Measurements from ENCODE around the gene SLC8A3.

Gene SLC8A3

GRCh38 chr14:70173569-70173968 lies 15.2 kb downstream of the SLC8A3 start:
- DNase-seq (ENCODE audit: low read depth): no peak

DNA sequence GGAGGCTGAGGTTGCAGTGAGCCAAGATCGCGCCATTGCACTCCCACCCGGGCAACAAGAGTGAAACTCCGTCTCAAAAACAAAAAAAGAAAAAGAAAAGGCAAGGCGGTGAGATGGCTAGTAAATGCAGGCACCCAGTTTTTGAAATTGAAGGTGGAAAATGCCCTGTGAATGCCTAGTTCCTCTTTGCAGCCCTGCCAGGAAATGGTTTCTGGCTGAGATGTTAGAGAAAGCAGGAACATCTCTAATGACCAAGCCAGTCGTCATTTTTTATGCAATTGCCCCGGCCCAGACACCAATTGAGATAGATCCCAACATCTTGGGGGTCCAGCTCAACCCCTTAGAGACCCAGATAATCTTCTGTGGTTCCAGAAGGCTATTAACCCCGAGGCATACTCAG lies 17.0 kb downstream of the SLC8A3 start:
- DNase-seq (ENCODE audit: low read depth): no peak

DNA sequence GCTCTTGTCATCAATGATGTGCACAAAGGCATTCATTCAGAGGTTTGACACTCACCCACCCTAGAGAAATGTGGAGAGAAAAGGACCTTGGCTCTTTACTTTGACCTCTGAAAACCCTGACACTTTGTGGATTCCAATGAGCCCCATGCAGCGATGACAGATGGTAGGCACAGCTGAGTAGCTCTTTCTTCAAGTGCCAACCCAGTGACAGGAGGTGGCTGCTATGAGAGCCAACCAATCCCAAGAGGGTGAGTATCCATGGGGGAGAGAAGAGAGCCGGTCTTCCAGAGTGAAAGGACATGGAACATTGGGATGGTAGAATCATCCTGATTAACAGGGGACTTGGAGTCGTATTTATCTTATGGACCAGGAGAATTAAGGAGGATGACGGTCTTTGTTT lies 17.8 kb downstream of the SLC8A3 start:
- no peak for DNase-seq (ENCODE audit: low read depth)

DNA sequence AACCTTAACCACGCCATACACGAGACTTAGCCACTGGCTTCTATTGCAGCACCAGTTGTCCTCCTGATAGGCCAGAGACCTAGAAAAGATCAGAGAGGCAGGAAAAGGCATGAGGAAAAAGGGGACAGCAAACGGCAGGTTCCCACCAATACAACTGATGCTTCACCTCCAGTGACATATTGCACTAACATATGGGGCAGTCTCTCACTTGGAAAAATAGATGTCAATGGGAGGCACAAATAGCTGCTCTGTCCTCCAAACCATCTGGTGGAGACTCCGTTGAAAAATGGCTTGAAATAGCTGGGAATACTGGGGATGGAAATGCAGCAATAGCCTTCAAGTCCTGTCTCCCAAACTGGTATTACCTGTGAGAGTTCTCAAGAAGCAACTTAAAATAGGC lies 20.3 kb downstream of the SLC8A3 start:
- no peak for DNase-seq (ENCODE audit: low read depth)

- no peak for DNase-seq (ENCODE audit: low read depth)
These were observed 22.1 kb downstream of the SLC8A3 start for GRCh38 chr14:70166530-70167203.

DNA sequence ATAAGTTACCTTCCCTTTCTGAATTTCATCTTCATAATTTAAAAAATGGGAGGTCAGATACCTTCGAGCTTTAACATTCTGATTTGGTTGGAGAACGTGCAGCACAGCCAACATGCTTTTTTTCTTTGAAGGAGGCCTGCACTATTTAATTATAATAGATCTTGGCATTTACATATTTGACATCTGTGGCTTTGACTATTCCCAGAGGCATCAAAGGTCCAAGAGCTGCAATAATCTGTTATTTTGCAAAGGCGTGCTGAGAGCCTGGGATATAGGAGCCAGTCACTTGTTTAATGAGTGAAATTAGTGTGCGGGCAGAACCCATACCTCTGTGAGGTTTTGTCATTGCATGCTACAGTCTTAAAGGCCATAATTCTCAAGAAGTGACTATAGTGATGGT lies 26.4 kb downstream of the SLC8A3 start:
- DNase-seq (ENCODE audit: low read depth): no peak

DNA sequence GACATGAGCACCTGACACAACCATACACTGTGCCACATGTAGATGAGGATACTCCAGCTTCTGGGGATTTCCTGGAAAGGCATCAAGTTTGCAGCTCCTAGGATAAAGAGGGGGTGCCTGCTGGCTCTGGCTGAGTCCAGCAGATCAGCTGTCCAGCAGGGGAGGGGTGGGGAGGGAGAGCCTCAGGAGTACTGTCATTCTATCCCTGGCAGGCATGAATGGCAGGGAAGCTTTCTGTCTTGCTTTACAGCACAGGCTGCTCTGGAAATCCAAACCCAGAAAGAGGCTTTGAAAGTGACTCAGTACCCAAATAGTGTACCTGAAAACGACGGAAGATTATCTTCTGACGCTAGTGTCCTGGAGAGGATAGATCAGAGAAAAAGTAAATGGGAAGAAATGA lies 32.2 kb downstream of the SLC8A3 start:
- no peak for DNase-seq (ENCODE audit: low read depth)

- no peak for DNase-seq (ENCODE audit: low read depth)
These were observed 36.0 kb downstream of the SLC8A3 start for GRCh38 chr14:70152704-70153103.

DNA sequence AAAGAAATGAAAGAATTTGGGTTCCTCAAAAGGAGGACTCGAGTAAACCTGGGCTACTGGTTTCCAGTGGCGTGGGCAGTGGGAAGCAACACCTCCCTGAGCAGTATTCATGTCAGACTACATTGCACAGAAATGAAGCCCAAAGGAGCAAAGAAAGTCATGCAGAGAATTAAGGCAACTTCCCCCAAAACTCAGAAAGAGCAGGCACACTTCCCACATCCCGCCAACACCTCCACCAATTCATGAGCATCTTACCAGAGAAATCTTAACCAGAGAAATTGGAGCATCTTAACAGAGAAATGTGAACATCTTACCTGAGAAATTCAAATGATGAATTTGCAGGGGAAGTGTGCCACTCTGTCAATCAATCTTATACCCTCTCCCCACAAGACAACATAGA lies 36.7 kb downstream of the SLC8A3 start:
- no peak for DNase-seq (ENCODE audit: low read depth)

DNA sequence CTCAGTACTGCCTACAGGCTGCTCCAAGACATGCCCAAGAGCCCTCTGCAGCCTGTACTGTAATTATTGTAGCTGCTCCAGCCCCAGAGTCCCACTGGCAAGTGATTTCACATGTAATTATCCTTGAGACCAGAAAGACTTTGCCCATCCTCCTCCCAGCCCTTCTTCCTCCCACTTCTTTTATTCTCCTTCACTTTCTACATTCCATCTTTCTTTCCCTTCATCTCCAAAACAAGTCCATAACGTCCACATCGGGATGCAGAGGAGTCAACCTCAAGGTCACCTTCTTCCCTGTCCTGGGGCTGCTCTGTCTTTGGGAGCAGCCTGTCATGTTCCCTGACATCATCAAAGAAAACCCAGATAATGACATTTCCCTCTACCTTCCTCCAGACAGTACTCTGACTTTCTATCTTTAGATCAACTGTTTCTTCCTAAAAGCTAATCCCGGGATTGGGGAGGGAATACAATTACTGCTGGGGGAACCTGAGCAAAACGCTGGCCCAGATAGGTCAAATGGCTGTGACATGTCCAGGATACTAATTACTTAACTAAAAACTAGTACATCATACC lies 39.1 kb downstream of the SLC8A3 start:
- no peak for DNase-seq (ENCODE audit: low read depth)

DNA sequence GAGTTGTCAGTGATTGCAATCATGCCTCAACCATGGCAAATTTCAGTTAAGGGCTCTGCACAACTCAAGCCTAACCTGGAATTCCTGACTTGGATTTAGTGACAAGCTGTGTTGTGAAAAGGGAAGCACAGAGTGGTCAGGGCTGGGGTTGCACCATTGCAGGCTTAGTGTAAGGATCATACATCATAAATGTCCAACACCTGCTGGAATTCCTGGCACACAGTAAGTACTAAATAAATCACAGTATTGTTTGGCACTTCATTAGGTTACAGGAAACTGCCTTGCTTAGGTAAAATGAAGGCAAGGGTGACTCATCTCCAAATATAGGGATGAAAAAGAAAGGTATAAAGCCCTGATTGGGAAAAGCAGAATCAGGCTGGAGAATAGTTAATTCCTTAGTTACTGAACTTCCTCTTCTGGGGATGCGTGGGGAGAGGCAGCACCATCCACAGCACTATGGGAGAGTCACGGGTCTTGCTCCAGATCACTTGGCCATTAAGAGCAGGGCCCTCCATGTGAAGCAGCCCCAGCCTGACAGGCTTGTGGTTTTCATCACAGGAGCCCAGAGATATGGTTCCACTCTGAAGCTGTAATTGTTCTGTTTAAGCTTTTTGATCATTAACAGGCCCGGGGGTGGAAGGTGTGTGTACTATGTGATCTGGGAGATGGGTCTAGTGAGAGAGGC lies 39.7 kb downstream of the SLC8A3 start:
- no peak for DNase-seq (ENCODE audit: low read depth)

DNA sequence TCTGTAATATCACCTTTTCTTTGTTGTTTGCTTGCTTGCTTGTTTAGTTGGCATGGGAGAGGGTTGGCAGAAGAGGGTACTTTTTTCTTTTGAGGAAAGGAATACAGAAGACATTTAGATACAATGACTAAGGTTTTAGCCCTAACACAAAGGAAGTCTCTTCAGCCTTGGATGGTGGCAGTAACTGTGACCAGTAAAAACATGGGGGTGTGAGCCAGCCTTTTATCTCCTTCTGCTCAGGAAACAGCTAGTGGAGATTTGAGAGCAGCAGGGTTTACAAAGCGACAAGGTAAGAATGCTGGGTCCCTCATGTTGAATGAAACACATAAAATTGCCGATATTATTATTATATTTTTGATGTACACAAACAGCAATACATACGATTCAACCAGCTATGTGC lies 40.4 kb downstream of the SLC8A3 start:
- no peak for DNase-seq (ENCODE audit: low read depth)

- DNase-seq (ENCODE audit: low read depth): no peak
These were observed 44.7 kb downstream of the SLC8A3 start for GRCh38 chr14:70144046-70144445.

DNA sequence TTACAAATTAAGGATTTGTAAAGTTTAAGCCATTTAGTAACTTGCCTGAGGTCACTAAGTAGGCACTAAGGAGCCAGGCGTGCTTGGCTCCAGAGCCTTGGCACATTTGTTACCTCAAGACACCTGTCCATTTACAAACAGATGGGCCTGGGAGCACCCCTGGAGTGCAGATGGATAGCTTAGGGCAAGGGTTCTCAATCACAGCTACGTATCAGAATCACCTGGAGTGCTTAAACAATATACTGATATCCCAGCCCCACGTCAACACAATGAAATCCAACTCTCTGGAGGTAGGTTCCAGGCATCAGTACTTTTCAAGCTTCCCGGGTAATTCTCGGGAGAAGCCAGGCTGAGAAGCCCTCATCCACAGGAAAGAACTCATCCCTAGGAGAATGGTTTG lies 45.4 kb downstream of the SLC8A3 start:
- no peak for DNase-seq (ENCODE audit: low read depth)

- no peak for DNase-seq (ENCODE audit: low read depth)
These were observed 48.1 kb downstream of the SLC8A3 start for GRCh38 chr14:70140614-70141013.

GRCh38 chr14:70139384-70139783 lies 49.4 kb downstream of the SLC8A3 start:
- no peak for DNase-seq (ENCODE audit: low read depth)

DNA sequence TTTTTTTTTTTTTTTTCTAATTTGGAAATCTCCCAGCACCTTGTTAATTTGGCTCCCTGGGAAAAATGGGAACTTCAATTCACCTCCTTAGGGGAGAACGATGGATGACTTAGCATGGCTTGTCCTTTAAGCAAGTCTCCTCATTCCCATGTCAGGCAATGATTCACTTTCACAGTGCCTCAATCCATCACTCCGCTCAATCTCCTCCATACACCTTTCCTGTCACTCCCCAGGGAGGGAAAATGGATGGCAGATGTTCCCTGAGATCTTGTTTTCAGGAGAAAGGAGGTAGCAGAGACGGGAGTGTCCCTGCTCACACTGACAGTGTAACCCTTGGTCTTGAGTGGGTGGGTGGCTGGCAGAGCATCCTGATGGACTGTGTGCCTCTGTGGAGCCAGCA lies 51.0 kb downstream of the SLC8A3 start:
- no peak for DNase-seq (ENCODE audit: low read depth)

DNA sequence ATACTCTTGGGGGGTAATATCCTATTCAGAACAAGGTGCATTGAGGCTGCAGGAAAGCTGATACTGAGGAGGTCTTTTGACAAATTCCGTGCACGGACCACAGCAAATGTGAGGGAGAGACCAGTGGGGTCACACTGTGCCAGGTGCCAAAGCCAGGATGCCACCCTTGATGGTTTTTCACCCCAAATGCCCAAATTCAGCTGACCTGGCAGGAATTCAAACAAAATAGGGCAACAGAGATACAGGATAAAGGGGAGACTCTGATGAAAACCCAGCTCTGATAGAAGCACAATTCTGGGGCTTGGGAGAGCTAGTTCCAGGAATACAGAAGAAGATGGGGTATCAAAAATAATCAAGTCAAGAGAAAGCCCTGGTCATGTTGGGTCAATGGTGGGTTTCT lies 55.3 kb downstream of the SLC8A3 start:
- DNase-seq (ENCODE audit: low read depth): no peak

- no peak for DNase-seq (ENCODE audit: low read depth)
These were observed 58.3 kb downstream of the SLC8A3 start for GRCh38 chr14:70130482-70130881.

- DNase-seq (ENCODE audit: low read depth): no peak
These were observed 61.6 kb downstream of the SLC8A3 start for GRCh38 chr14:70127186-70127585.

DNA sequence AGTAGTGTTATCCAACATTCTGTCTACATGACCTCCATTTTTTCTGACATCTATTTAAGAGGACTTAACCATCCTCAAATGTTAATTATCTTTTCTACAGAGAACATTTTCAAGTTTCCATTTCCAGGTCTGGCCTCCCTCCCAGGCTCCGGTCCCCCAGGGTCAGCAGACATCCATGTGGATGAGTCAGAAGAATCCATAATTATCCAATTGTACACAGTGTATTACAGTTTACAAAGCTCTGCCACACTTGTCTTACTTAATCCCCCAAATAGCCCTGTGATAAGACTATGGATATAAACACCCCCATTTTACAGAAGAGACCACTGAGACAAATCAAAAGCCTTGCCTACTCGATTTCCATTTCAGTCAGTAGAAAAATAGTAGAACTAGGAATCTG lies 65.0 kb downstream of the SLC8A3 start:
- no peak for DNase-seq (ENCODE audit: low read depth)

DNA sequence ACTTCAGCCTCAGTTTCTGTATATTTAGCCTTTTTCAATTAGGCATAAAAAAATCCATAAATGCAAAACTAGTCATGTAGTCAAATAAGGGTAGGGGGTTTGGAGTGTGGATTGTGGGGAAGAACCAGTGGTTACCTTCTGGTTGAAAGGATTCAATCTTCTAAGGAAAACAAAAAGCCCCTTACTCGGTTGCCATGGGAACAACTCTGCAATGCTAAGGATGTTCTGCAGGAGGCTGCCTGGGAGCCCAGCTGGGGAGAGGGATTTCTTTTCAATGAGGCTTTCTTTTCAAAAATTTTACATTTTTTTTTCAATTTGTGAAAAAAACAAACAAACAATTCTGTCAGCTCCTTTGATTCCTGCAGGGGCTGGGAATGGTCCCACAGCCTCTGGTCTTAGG lies 67.2 kb downstream of the SLC8A3 start:
- DNase-seq (ENCODE audit: low read depth): no peak

- DNase-seq (ENCODE audit: low read depth): no peak
These were observed 70.7 kb downstream of the SLC8A3 start for GRCh38 chr14:70118064-70118463.

GRCh38 chr14:70116278-70116677 lies 72.5 kb downstream of the SLC8A3 start:
- DNase-seq (ENCODE audit: low read depth): no peak
